ENCODE results near the gene TMEM208. TPM values are rescaled to one million over a fixed set of nuclear protein-coding genes. Genes with fewer than 3 reads are reported as not detected.
A peak's percentile ranks its signal among the peaks of the same experiment; 100 is the strongest.

TMEM208 gene
- total RNA-seq, 1 donor from 2014 or later: 19.7 TPM

- peak; percentile 38 for DNase-seq
These were observed 25.9 kb downstream of the TMEM208 start for GRCh38 chr16:67252609-67253497.

GRCh38 chr16:67254801-67255552, 28.0 kb downstream of the TMEM208 start:
- no peak for DNase-seq

GRCh38 chr16:67255553-67256221, 28.8 kb downstream of the TMEM208 start:
- DNase-seq: no peak

GRCh38 chr16:67256701-67257230, 29.8 kb downstream of the TMEM208 start:
- DNase-seq: no peak

GRCh38 chr16:67257486-67258160, 30.7 kb downstream of the TMEM208 start:
- no peak for DNase-seq

- DNase-seq: no peak
These were observed 31.4 kb downstream of the TMEM208 start for GRCh38 chr16:67258161-67258835.

GRCh38 chr16:67259705-67260104, 32.8 kb downstream of the TMEM208 start:
- no peak for DNase-seq

GRCh38 chr16:67260426-67261063, 33.6 kb downstream of the TMEM208 start:
- peak; percentile 62 for DNase-seq

- DNase-seq: no peak
These were observed 36.3 kb downstream of the TMEM208 start for GRCh38 chr16:67263201-67263600.

- DNase-seq: no peak
These were observed 37.3 kb downstream of the TMEM208 start for GRCh38 chr16:67264277-67264676.

GRCh38 chr16:67264866-67265265, 37.9 kb downstream of the TMEM208 start:
- no peak for DNase-seq

- DNase-seq: no peak
These were observed 38.9 kb downstream of the TMEM208 start for GRCh38 chr16:67265834-67266233.

GRCh38 chr16:67268136-67268579, 41.2 kb downstream of the TMEM208 start:
- DNase-seq: no peak

GRCh38 chr16:67269766-67270165, 42.8 kb downstream of the TMEM208 start:
- no peak for DNase-seq

GRCh38 chr16:67270931-67271338, 44.0 kb downstream of the TMEM208 start:
- no peak for DNase-seq

GRCh38 chr16:67271446-67271845, 44.5 kb downstream of the TMEM208 start:
- DNase-seq: no peak

- no peak for DNase-seq
These were observed 48.4 kb downstream of the TMEM208 start for GRCh38 chr16:67275321-67275720.

GRCh38 chr16:67277294-67277998, 50.5 kb downstream of the TMEM208 start:
- DNase-seq: no peak

GRCh38 chr16:67277999-67278772, 51.3 kb downstream of the TMEM208 start:
- DNase-seq: no peak

Measured in tongue (tissue), 2 donors.